Right lobe of liver (tissue), 6 donors: Measurements from ENCODE around the gene POLN. TPM values are rescaled to one million over a fixed set of nuclear protein-coding genes. Genes with fewer than 3 reads are reported as not detected.
A peak's percentile ranks its signal among the peaks of the same experiment; 100 is the strongest.

Experiments used
- ATAC-seq, 4 donors: fragments of 200-7000 bp; cut with Tn5 transposase; one replicate each; pipeline ENCODE4 v1.9.1; 2020; ENCODE audit warnings: mild to moderate bottlenecking in 4 of 4, moderate library complexity in 4 of 4
- DNase-seq, 3 donors: peaks; one replicate each; pipeline ENCODE4 v3.0.0-alpha.2; 2020
- H3K27ac ChIP-seq, 3 donors: fragments of 200-600 bp; one replicate each; pipeline ENCODE4 v1.8.0; 2022
- H3K27me3 ChIP-seq, 2 donors: fragments of 200-600 bp; one replicate each; pipeline ENCODE4 v1.8.0; 2022
- H3K36me3 ChIP-seq, 4 donors: fragments of 200-600 bp; sonication (generic) in 1 of 4; one replicate each; pipeline versions ENCODE4 v1.5.1 to v1.8.0; 2017 to 2022; ENCODE audit warnings: control low read depth in 1 of 4
- H3K4me1 ChIP-seq, 4 donors: fragments of 200-600 bp; sonication (generic) in 1 of 4; one replicate each; pipeline versions ENCODE4 v1.5.1 to v1.8.0; 2017 to 2022; ENCODE audit warnings: control low read depth in 1 of 4
- H3K4me3 ChIP-seq, 3 donors: fragments of 200-600 bp; one replicate each; pipeline ENCODE4 v1.8.0; 2022
- H3K9me3 ChIP-seq, 4 donors: fragments of 200-600 bp; sonication (generic) in 1 of 4; one replicate each; pipeline versions ENCODE4 v1.5.1 to v1.8.0; 2017 to 2022; ENCODE audit warnings: control low read depth in 1 of 4
- POLR2A ChIP-seq: fragments of 450-650 bp; IDR thresholded peaks from one replicate; pipeline ENCODE4 v1.6.1; 2017; ENCODE audit warnings: antibody characterized with exemption, mild to moderate bottlenecking
- WGBS: methylation state at CpG from one replicate; pipeline ENCODE4 v1.1.6; 2018; ENCODE audit warnings: low coverage, low lambda C conversion rate; ENCODE audit not compliant: insufficient coverage; ENCODE audit errors: missing lambda C conversion rate; 5-methylcytosine and 5-hydroxymethylcytosine counted together
- intact Hi-C, 2 donors: fragments of 100-400 bp; cut with DNase I; formaldehyde crosslinking; loops; one replicate each; pipeline versions ENCODE4 v1.11.2 to v1.14.1; 2022
- total RNA-seq, 6 experiments: library from RNA; depleted of rRNA in 2 of 6; stranded (reverse); fragments of >200 nt in 2 of 6; fragmentation: NEBNext Ultra II Directional in 3 of 6; extraction: Animal tissue kit (Norgen Biotek cat#: 25700) in 3 of 6; gene quantifications; one replicate each; pipeline versions ENCODE4 v1.1.0 to v1.2.4, GENCODE V29; 2016 to 2023
- TF ChIP-seq, protein P1 (sequence below), 4 donors: fragments of 200-600 bp in 3 of 4; fragments of 450-650 bp in 1 of 4; IDR thresholded peaks; one replicate each; pipeline versions ENCODE4 v1.5.1 to v1.8.0; 2016 to 2022; ENCODE audit warnings: antibody characterized with exemption in 4 of 4, mild to moderate bottlenecking in 2 of 4
- donor health status: DM: no; HTN: yes; CAD: no.
- donor health status: DM: no; HTN: no; CAD: no.
- donor health status: DM: no; HTN: no; CAD: no.
- donor health status: DM: no; HTN: yes; CAD: no.
- donor health status: DM: no; HTN: yes; CAD: no.

Gene POLN
- total RNA-seq, 6 experiments from 2014 or later: 0.87 to 2.5 (median 1.4) TPM

DNA sequence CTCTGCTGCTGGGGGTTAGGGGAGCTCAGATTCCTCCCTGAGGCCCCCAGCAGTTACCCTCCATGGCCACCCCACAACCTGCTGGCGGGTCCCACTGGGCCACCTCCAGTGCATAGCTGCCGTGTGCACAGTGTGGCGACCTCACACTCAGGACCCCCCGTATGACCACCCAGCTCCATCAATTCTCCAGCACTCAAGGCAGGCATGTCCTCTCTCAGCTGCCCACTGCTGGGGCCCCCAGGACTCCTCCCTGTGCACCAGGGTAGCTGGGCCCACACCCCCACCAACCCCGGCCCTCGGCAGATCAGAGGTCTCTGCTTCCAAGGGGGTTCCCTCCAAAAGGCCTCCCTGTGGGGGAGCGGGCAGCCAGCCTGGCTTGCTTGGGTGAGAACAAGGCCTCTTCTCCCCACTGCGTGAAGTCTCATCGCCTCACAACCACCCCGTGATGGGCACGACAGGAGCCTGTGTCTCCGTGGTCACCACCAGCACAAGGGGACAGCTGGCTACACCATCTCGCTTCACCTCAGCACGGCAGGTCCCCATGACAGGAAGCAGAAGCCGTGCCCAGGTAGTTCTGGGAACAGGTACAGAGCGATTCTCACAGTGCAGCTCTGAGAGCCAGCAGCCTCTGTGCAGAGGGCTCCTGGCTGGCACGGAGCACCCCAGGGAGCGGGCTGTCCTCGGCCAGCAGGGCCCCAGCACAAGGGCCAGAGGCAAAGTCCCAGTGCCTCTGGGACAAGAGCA, 4.6 kb upstream of the POLN start:
- H3K9me3 ChIP-seq: no peaks in the 10 kb centered on the region
- intact Hi-C loops: no loop called here
- peak in 1 of 3 donors; percentile 45 for DNase-seq
- peaks cover 0 to 14% (median 6%) of the 10 kb centered on the region in 4 donors for H3K36me3 ChIP-seq
- H3K4me1 ChIP-seq: peaks cover 0 to 3% (median 0%) of the 10 kb centered on the region in 4 donors
- H3K27me3 ChIP-seq: no peaks in the 10 kb centered on the region
- ATAC-seq: no peak
- WGBS: no CpG with 5 or more reads among the region's 19 CpGs
- no peak overlapping the region for H3K4me3 ChIP-seq
- TF ChIP-seq POLR2A: no peak
- TF ChIP-seq, protein P1, sequence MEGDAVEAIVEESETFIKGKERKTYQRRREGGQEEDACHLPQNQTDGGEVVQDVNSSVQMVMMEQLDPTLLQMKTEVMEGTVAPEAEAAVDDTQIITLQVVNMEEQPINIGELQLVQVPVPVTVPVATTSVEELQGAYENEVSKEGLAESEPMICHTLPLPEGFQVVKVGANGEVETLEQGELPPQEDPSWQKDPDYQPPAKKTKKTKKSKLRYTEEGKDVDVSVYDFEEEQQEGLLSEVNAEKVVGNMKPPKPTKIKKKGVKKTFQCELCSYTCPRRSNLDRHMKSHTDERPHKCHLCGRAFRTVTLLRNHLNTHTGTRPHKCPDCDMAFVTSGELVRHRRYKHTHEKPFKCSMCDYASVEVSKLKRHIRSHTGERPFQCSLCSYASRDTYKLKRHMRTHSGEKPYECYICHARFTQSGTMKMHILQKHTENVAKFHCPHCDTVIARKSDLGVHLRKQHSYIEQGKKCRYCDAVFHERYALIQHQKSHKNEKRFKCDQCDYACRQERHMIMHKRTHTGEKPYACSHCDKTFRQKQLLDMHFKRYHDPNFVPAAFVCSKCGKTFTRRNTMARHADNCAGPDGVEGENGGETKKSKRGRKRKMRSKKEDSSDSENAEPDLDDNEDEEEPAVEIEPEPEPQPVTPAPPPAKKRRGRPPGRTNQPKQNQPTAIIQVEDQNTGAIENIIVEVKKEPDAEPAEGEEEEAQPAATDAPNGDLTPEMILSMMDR (IDR thresholded peaks at IDR 0.05): no peak
- no peak overlapping the region for H3K27ac ChIP-seq

DNA sequence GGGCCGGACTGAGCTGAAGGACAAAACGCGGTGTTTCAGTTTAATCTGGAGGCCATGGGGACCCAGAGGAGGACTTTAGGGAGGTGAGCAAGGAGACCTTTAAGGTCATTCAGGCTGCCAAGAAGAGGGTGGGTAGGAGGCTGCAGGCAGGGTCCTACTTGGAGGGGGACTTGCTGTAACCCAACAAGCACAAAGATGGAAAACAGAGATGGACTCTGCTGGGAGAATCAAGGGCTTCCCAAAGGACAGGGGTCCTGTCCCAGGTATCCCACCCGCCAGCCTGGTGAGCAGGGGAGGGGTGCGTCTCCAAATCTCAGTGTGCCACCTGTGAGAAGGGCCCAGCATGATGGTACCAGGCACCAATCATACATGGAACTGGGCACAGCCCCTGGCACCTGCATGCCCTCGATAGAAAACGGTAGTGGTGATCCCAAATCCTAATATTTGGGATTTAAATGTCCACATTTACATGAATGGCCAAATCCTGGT, 3.9 kb upstream of the POLN start:
- no peak for ATAC-seq
- intact Hi-C loops: no loop called here

DNA sequence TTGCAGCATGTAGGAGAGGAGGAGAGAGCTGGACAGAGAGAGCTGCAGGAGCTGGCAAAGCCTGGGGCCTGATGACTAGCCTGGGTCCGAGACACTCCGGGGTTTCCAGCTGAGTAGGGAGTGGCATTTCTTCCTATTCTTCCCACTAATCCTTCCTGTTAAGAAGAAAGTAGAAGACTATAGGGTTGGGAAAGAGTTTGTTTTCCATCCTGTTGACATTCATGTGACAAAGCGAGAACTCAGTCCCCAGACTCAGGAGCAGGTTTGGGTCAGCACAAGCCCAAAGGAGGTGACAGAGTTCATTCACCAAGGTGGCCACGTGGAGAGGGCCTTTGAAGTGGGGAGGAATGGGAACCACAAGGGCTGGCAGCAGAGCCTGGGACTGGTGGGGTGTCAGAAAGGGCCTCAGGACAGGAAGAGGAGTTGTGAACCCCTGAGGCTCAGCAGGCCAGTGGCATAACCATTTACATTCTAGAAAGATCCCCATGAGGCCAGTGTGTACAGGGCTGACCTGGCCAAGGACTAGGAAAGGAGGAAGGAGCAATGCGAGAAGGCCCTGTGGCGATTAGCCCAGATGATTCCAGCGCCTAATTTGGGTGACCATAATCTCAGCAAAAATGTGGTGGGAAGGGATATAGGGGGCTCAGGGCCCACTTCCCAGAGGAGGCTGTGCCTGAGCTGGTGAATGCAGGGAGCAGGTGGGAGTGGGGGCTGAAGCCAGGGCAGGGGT, 3.3 kb upstream of the POLN start:
- Histone ChIP-seq H3K9me3 (no peaks in the 10 kb centered on the region), H3K27ac (no peak overlapping the region), H3K27me3 (no peaks in the 10 kb centered on the region), H3K4me1 (peaks cover 0 to 14% (median 2%) of the 10 kb centered on the region in 4 donors), H3K36me3 (peaks cover 0 to 10% (median 4%) of the 10 kb centered on the region in 4 donors), H3K4me3 (no peak overlapping the region)
- intact Hi-C loops: no loop called here
- 37% methylated on average over 6 of the region's 7 CpGs for WGBS
- no peak for TF ChIP-seq POLR2A
- TF ChIP-seq, protein P1 (IDR thresholded peaks at IDR 0.05): no peak
- ATAC-seq (no peak), DNase-seq (no peak)

More for the DNA sequence above, 3.9 kb upstream of the POLN start:
- no peak overlapping the region for H3K4me3 ChIP-seq
- H3K9me3 ChIP-seq: no peaks in the 10 kb centered on the region
- 89% methylated on average over 3 of the region's 7 CpGs for WGBS
- peaks cover 0 to 8% (median 0%) of the 10 kb centered on the region in 4 donors for H3K4me1 ChIP-seq
- H3K27me3 ChIP-seq: no peaks in the 10 kb centered on the region
- TF ChIP-seq, protein P1 (IDR thresholded peaks at IDR 0.05): no peak
- TF ChIP-seq POLR2A: no peak
- no peak overlapping the region for H3K27ac ChIP-seq
- DNase-seq: no peak
- peaks cover 0 to 14% (median 6%) of the 10 kb centered on the region in 4 donors for H3K36me3 ChIP-seq

DNA sequence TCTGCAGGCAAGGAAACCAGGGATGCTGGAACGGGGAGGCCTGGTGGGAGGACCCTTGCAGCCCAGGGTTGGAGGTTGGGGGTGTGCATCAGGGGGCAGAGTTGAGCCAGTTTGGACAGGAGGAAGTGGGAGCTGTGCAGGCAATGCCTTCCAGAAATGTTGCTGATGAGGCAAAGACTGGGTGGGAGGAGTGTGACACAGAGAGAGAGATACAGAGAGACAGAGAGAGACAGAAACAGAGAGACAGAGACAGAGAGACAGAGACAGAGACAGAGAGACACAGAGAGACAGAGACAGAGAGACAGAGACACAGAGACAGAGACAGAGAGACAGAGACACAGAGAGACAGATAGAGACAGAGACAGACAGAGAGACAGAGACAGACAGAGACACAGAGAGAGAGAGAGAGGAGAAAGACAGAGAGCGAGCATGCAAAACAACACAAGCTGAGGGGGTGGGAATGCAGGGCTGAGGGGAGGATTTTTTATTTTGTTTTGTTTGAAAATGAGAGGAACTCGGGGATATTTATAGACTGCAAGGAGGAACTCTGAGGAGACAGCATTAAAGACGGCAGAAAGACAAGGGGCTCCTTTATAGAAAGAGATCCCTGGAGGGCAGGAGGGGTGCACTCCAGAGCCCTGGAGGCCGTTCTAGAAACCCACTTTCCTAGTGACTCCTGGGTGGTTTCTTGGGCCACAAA, 1.9 kb upstream of the POLN start:
- TF ChIP-seq POLR2A: no peak
- TF ChIP-seq, protein P1 (IDR thresholded peaks at IDR 0.05): peak in 2 of 4 donors; percentile 11 to 16
- Histone ChIP-seq H3K27ac (peak overlapping the region in 1 of 3 donors; percentile 22), H3K9me3 (no peaks in the 10 kb centered on the region), H3K4me3 (no peak overlapping the region), H3K36me3 (no peaks in the 10 kb centered on the region), H3K4me1 (peaks cover 0 to 28% (median 2%) of the 10 kb centered on the region in 4 donors), H3K27me3 (no peaks in the 10 kb centered on the region)
- peak in 3 of 4 donors; percentile 8 to 21 (median 21) for ATAC-seq
- peak in 2 of 3 donors; percentile 39 to 59 for DNase-seq
- intact Hi-C loops: no loop called here
- WGBS: 43% methylated on average over 5 of the region's 5 CpGs
